Omental fat pad (tissue), 4 donors: ENCODE measurements around the gene SNRPA. TPM values are rescaled to one million over a fixed set of nuclear protein-coding genes. Genes with fewer than 3 reads are reported as not detected.

Experiments
- ATAC-seq: fragments of 150-250 bp; one replicate; pipeline ENCODE4 v1.9.1; 2016; ENCODE audit warnings: mild to moderate bottlenecking, moderate library complexity; ENCODE audit not compliant: low FRiP score
- DNase-seq: peaks from one replicate; pipeline ENCODE4 v3.0.0-alpha.2; 2019; ENCODE audit warnings: low spot score
- total RNA-seq, 4 donors: library from RNA; depleted of rRNA; stranded (reverse); fragments of >200 nt; gene quantifications; one replicate each; pipeline ENCODE4 v1.1.0, GENCODE V29; 2016
- TF ChIP-seq, protein P1 (sequence below), 3 donors: fragments of 450-650 bp; IDR thresholded peaks; one replicate each; pipeline ENCODE4 v1.5.1; 2016 to 2017; ENCODE audit warnings: antibody characterized with exemption in 3 of 3, mild to moderate bottlenecking in 3 of 3, moderate library complexity in 2 of 3

Gene SNRPA
- total RNA-seq, 4 donors from 2014 or later: 34.8 to 46.8 (median 41.0) TPM

GRCh38 chr19:40747536-40747935 lies 3.5 kb upstream of the SNRPA start:
- ATAC-seq (no peak), DNase-seq (no peak)
- TF ChIP-seq, protein P1, sequence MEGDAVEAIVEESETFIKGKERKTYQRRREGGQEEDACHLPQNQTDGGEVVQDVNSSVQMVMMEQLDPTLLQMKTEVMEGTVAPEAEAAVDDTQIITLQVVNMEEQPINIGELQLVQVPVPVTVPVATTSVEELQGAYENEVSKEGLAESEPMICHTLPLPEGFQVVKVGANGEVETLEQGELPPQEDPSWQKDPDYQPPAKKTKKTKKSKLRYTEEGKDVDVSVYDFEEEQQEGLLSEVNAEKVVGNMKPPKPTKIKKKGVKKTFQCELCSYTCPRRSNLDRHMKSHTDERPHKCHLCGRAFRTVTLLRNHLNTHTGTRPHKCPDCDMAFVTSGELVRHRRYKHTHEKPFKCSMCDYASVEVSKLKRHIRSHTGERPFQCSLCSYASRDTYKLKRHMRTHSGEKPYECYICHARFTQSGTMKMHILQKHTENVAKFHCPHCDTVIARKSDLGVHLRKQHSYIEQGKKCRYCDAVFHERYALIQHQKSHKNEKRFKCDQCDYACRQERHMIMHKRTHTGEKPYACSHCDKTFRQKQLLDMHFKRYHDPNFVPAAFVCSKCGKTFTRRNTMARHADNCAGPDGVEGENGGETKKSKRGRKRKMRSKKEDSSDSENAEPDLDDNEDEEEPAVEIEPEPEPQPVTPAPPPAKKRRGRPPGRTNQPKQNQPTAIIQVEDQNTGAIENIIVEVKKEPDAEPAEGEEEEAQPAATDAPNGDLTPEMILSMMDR (IDR thresholded peaks at IDR 0.05): no peak

GRCh38 chr19:40750058-40750873 lies 737 bp upstream of the SNRPA start, which contains the start of gene ACTMAP:
Gene ACTMAP (minus strand): TSS chr19:40750477. CDS start chr19:40749803, 674 bp downstream.
- TF ChIP-seq, protein P1 (IDR thresholded peaks at IDR 0.05): no peak
- peak; percentile 96 for ATAC-seq
- DNase-seq: peak; percentile 98

DNA sequence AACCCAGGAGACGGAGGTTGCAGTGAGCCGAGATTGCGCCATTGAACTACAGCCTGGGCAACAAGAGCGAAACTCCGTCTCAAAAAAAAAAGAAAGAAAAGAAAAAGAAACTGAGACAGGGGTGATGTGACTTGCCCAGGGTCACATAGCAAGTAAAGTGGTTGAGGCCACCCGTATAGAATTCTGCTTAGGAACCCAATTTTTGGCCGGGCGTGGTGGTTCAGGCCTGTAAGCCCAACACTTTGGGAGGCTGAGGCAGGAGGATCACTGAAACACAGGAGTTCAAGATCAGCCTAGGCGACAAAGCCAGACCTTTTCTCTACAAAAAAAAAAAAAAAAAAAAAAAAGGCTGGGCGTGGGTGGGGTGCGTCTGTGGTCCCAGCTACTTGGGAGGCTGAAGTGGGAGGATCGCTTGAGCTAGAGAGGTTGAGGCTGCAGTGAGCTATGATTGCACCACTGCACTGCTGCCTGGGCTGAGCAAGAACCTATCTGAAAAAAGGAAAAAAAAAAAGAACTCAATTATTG lies 1.3 kb downstream of the SNRPA start:
- DNase-seq: no peak

GRCh38 chr19:40754611-40755247 lies 3.7 kb downstream of the SNRPA start:
- DNase-seq: no peak
- no peak for ATAC-seq
- TF ChIP-seq, protein P1 (IDR thresholded peaks at IDR 0.05): no peak

More for the DNA sequence above, 1.3 kb downstream of the SNRPA start:
- ATAC-seq: no peak
- TF ChIP-seq, protein P1 (IDR thresholded peaks at IDR 0.05): no peak

- TF ChIP-seq, protein P1 (IDR thresholded peaks at IDR 0.05): no peak
- DNase-seq (no peak), ATAC-seq (no peak)
Measured at GRCh38 chr19:40755248-40755624, 4.2 kb downstream of the SNRPA start.

GRCh38 chr19:40755791-40756190 lies 4.8 kb downstream of the SNRPA start:
- TF ChIP-seq, protein P1 (IDR thresholded peaks at IDR 0.05): no peak
- ATAC-seq: no peak

More at GRCh38 chr19:40755791-40756190, 4.8 kb downstream of the SNRPA start:
- DNase-seq: no peak
